B cell (primary cell): Measurements from ENCODE around the gene SPSB1. TPM values are rescaled to one million over a fixed set of nuclear protein-coding genes. Genes with fewer than 3 reads are reported as not detected.

Experiments
- ATAC-seq: fragments of 200-7000 bp; cut with Tn5 transposase; one replicate; pipeline ENCODE4 v1.10.0; 2021; ENCODE audit warnings: low read depth, mild to moderate bottlenecking, moderate number of reproducible peaks, moderate library complexity
- CTCF ChIA-PET: fragments of 350-600 bp; sonication (Branson Sonifier 250); formaldehyde crosslinking; loops from one replicate; lab custom pipeline; 2021; ENCODE audit warnings: antibody characterized with exemption, inconsistent platforms; lab: Charles Lee
- POLR2A ChIA-PET: fragments of 350-600 bp; sonication (Branson Sonifier 250); formaldehyde crosslinking; loops from one replicate; lab custom pipeline; 2021; ENCODE audit warnings: antibody characterized with exemption; lab: Charles Lee
- DNase-seq: peaks from one replicate; pipeline ENCODE4 v3.0.0; 2013
- H2AFZ ChIP-seq: 2 replicates; pipeline ENCODE4 v1.6.1; 2012; ENCODE audit warnings: mild to moderate bottlenecking, low read depth, low read length; ENCODE audit not compliant: insufficient read depth, poor library complexity, severe bottlenecking
- H3K27ac ChIP-seq, 2 donors: 1 replicate in 1 of 2; 2 replicates in 1 of 2; pipeline ENCODE4 v1.5.1; 2012 to 2013; ENCODE audit warnings: low read length in 2 of 2, mild to moderate bottlenecking in 2 of 2, moderate library complexity in 1 of 2
- H3K27me3 ChIP-seq, 4 experiments: fragments of 200-600 bp in 1 of 4; sonication (generic) in 1 of 4; replicated peaks in 1 of 4; 1 replicate in 2 of 4; 2 replicates in 2 of 4; pipeline versions ENCODE4 v1.6.1 to v1.7.0; 2013 to 2016; ENCODE audit warnings: low read length in 3 of 4, mild to moderate bottlenecking in 2 of 4, mixed read lengths in 1 of 4, moderate library complexity in 1 of 4; ENCODE audit not compliant: insufficient read depth in 4 of 4, control insufficient read depth in 3 of 4; ENCODE audit errors: control extremely low read depth in 1 of 4
- H3K36me3 ChIP-seq, 2 experiments: replicated peaks in 1 of 2; 1 replicate in 1 of 2; 2 replicates in 1 of 2; pipeline versions ENCODE4 v1.6.1 to v1.7.1; 2013; ENCODE audit warnings: low read length in 1 of 2; ENCODE audit not compliant: insufficient read depth in 2 of 2, control insufficient read depth in 1 of 2; ENCODE audit errors: control extremely low read depth in 1 of 2, extremely low read depth in 1 of 2
- H3K4me1 ChIP-seq, 2 donors: fragments of 200-600 bp in 1 of 2; sonication (generic) in 1 of 2; 1 replicate in 1 of 2; 2 replicates in 1 of 2; pipeline versions ENCODE4 v1.5.1 to v1.6.1; 2013 to 2017; ENCODE audit warnings: low read length in 2 of 2; ENCODE audit not compliant: control insufficient read depth in 2 of 2, insufficient read depth in 2 of 2
- H3K4me2 ChIP-seq: replicated peaks from 2 replicates; pipeline ENCODE3; 2012; ENCODE audit warnings: mild to moderate bottlenecking, low read depth, low read length; ENCODE audit not compliant: poor library complexity, severe bottlenecking
- H3K4me3 ChIP-seq, 5 experiments: fragments of 200-600 bp in 1 of 5; sonication (generic) in 1 of 5; 1 replicate in 3 of 5; 2 replicates in 2 of 5; pipeline versions ENCODE4 v1.5.1 to v1.7.0; 2011 to 2016; ENCODE audit warnings: low read length in 4 of 5, mild to moderate bottlenecking in 4 of 5, low read depth in 2 of 5, control low read depth in 1 of 5, moderate library complexity in 1 of 5; ENCODE audit not compliant: insufficient read depth in 1 of 5; ENCODE audit errors: control extremely low read depth in 1 of 5, extremely low read depth in 1 of 5
- H3K79me2 ChIP-seq: fragments of 200-600 bp; sonication (generic); one replicate; pipeline ENCODE4 v1.6.0; 2016; ENCODE audit warnings: low read length; ENCODE audit not compliant: control insufficient read depth, insufficient read depth
- H3K9ac ChIP-seq: fragments of 200-600 bp; sonication (generic); 2 replicates; pipeline ENCODE4 v1.6.1; 2017; ENCODE audit warnings: mild to moderate bottlenecking, low read length, moderate library complexity
- H3K9me3 ChIP-seq, 3 donors: one replicate each; pipeline versions ENCODE4 v1.6.1 to v1.7.1; 2013; ENCODE audit warnings: low read length in 2 of 3; ENCODE audit not compliant: control insufficient read depth in 2 of 3, insufficient read depth in 1 of 3; ENCODE audit errors: control extremely low read depth in 1 of 3
- H4K20me1 ChIP-seq: 2 replicates; pipeline ENCODE4 v1.6.0; 2012; ENCODE audit warnings: mild to moderate bottlenecking, low read length; ENCODE audit not compliant: insufficient read depth, control insufficient read depth, poor library complexity, severe bottlenecking
- H3K27ac Mint-ChIP-seq: one replicate; pipeline ENCODE4 v1.8.0; 2021; ENCODE audit warnings: mixed read lengths
- H3K27me3 Mint-ChIP-seq: one replicate; pipeline ENCODE4 v1.8.0; 2021; ENCODE audit warnings: mixed read lengths
- H3K4me1 Mint-ChIP-seq: one replicate; pipeline ENCODE4 v1.8.0; 2021; ENCODE audit warnings: mixed read lengths
- H3K4me3 Mint-ChIP-seq: one replicate; pipeline ENCODE4 v1.8.0; 2021; ENCODE audit warnings: mixed read lengths
- H3K9me3 Mint-ChIP-seq: one replicate; pipeline ENCODE4 v1.8.0; 2022; ENCODE audit warnings: mixed read lengths; ENCODE audit not compliant: insufficient read depth
- EZH2 ChIP-seq: IDR thresholded peaks from 2 replicates; pipeline ENCODE4 v1.6.1; 2012; ENCODE audit warnings: borderline replicate concordance, low read depth, mild to moderate bottlenecking, moderate library complexity, low read length; ENCODE audit not compliant: insufficient read depth, poor library complexity, severe bottlenecking
- WGBS: methylation state at CpG from one replicate; pipeline ENCODE4 v1.1.5; 2013; ENCODE audit warnings: missing lambda C conversion rate; ENCODE audit not compliant: insufficient coverage; 5-methylcytosine and 5-hydroxymethylcytosine counted together
- intact Hi-C: fragments of 100-400 bp; cut with micrococcal nuclease; formaldehyde crosslinking; loops from one replicate; pipeline ENCODE4 v1.10.0; 2022
- polyA plus RNA-seq: library from polyadenylated mRNA; depleted of rRNA; stranded (reverse); fragments of >200 nt; gene quantifications from 2 replicates; pipeline ENCODE4 v1.2.3, GENCODE V29; 2012
- total RNA-seq, 2 donors: library from RNA; stranded (reverse); fragments of 120-200 nt in 1 of 2; gene quantifications; 1 replicate in 1 of 2; 2 replicates in 1 of 2; pipeline versions ENCODE4 v1.2.3 to v1.2.4, GENCODE V29; 2013 to 2022
- TF ChIP-seq, protein P1 (sequence below): fragments of 200-600 bp; IDR thresholded peaks from one replicate; pipeline ENCODE4 v1.8.0; 2022; ENCODE audit warnings: antibody characterized with exemption, mild to moderate bottlenecking

Gene SPSB1
- total and polyA plus RNA-seq, 2 donors (not counting 1 experiment from before 2014, with no cell fraction given) = 1.7 to 9.4 TPM

DNA sequence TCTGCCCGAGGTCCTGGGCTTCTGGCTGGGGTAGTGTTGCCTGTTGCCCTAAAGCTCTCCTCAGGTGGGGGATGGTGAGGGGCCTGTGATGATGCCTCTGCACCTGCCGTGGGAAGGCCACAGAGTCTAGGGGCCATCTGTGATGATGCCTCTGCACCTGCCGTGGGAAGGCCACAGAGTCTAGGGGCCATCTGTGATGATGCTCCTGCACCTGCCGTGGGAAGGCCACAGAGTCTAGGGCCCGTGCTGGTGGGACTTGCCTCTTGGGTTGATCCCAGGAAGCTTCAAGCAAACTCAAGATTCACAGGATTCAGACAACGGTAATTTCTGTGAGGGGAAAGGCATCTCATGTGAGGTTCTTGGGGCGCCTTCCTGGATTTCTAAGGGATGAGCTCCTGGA is 17.3 kb downstream of the SPSB1 start:
- Histone ChIP-seq H3K27me3 (no peaks in the 10 kb centered on the region), H4K20me1 (no peaks in the 10 kb centered on the region), H3K27ac (no peak overlapping the region), H3K4me1 (peaks cover 0 to 10% of the 10 kb centered on the region in 2 donors), H2AFZ (no peak overlapping the region), H3K4me2 (no peak overlapping the region), H3K4me3 (no peak overlapping the region), H3K9ac (no peak overlapping the region), H3K36me3 (no peaks in the 10 kb centered on the region), H3K79me2 (peaks cover 59% of the 10 kb centered on the region), H3K9me3 (no peaks in the 10 kb centered on the region)
- H3K4me1 Mint-ChIP-seq = peaks cover 15% of the 10 kb centered on the region
- ChIA-PET CTCF (interaction anchor here (1.0 kb wide), 1 partner anchor 146 kb away, joined by 3 read pairs; no protein-coding TSS in a partner anchor), POLR2A (no interaction called here)
- DNase-seq (no peak), ATAC-seq (no peak)
- no peak for TF ChIP-seq EZH2
- TF ChIP-seq, protein P1, sequence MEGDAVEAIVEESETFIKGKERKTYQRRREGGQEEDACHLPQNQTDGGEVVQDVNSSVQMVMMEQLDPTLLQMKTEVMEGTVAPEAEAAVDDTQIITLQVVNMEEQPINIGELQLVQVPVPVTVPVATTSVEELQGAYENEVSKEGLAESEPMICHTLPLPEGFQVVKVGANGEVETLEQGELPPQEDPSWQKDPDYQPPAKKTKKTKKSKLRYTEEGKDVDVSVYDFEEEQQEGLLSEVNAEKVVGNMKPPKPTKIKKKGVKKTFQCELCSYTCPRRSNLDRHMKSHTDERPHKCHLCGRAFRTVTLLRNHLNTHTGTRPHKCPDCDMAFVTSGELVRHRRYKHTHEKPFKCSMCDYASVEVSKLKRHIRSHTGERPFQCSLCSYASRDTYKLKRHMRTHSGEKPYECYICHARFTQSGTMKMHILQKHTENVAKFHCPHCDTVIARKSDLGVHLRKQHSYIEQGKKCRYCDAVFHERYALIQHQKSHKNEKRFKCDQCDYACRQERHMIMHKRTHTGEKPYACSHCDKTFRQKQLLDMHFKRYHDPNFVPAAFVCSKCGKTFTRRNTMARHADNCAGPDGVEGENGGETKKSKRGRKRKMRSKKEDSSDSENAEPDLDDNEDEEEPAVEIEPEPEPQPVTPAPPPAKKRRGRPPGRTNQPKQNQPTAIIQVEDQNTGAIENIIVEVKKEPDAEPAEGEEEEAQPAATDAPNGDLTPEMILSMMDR = no peak
- H3K27ac Mint-ChIP-seq = no peak overlapping the region
- H3K9me3 Mint-ChIP-seq = no peaks in the 10 kb centered on the region
- 72% methylated on average over 6 of the region's 7 CpGs for WGBS
- intact Hi-C loops = no loop called here
- no peak overlapping the region for H3K4me3 Mint-ChIP-seq
- H3K27me3 Mint-ChIP-seq = no peaks in the 10 kb centered on the region

- H3K4me3 ChIP-seq = no peak overlapping the region
- H3K9ac ChIP-seq = no peak overlapping the region
- H2AFZ ChIP-seq = no peak overlapping the region
- ChIA-PET POLR2A (no interaction called here), CTCF (interaction anchor here (0.6 to 0.7 kb wide), 2 partner anchors 22 to 181 kb away, joined by 3 to 4 read pairs; no protein-coding TSS in a partner anchor)
- Mint-ChIP-seq H3K9me3 (no peaks in the 10 kb centered on the region), H3K4me3 (no peak overlapping the region), H3K4me1 (peaks cover 13% of the 10 kb centered on the region), H3K27me3 (no peaks in the 10 kb centered on the region), H3K27ac (no peak overlapping the region)
- no peaks in the 10 kb centered on the region for H3K27me3 ChIP-seq
- H3K4me2 ChIP-seq = no peak overlapping the region
- ATAC-seq = no peak
- DNase-seq = no peak
- H3K36me3 ChIP-seq = no peaks in the 10 kb centered on the region
- peaks cover 56% of the 10 kb centered on the region for H3K79me2 ChIP-seq
- no peaks in the 10 kb centered on the region for H3K4me1 ChIP-seq
- H3K27ac ChIP-seq = no peak overlapping the region
- intact Hi-C loops = no loop called here
- H3K9me3 ChIP-seq = no peaks in the 10 kb centered on the region
- 90% methylated on average over 2 of the region's 10 CpGs for WGBS
- TF ChIP-seq, protein P1 = no peak
- no peak for TF ChIP-seq EZH2
- H4K20me1 ChIP-seq = no peaks in the 10 kb centered on the region
Observed at GRCh38 chr1:9311029-9311428, 18.3 kb downstream of the SPSB1 start.
